IPS-11a (cell line): ENCODE measurements around the gene PPP1R37.

Source experiments
- H3K4me3 ChIP-seq: one replicate; pipeline ENCODE4 v1.5.1; 2013; ENCODE audit warnings: low read depth, low read length, control low read depth

PPP1R37 gene

GRCh38 chr19:45164577-45165335, 71.8 kb downstream of the PPP1R37 start:
- H3K4me3 ChIP-seq = no peak overlapping the region

GRCh38 chr19:45166723-45167252, 73.8 kb downstream of the PPP1R37 start:
- H3K4me3 ChIP-seq = no peak overlapping the region

DNA sequence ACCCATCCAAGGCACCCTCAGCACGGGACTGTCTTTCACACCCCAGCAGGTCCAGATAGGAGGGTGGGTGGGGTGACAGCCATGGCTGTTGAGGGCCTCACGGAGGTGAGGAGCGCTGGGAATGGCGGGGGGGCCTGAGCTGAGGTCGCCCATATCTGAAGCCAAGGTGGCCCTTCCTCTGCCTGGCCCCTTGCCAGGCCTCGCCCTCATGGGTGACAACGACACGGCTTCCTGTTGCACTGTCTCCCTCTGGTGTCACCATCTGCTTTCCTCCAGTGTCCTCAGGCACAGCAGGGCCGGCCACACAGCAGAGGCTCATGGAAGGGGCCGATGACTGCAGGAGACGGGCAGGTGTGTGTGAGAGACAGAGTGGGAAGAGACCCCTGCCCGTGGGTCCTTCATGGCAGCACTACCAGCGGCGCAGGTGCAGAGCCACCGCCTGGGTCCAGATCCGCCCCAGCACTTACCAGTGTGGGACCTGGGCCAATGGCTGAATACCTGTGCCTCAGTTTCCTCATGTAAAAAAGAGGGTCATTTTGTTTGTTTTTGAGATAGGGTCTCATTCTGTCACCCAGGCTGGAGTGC, 75.9 kb downstream of the PPP1R37 start:
- no peak overlapping the region for H3K4me3 ChIP-seq

DNA sequence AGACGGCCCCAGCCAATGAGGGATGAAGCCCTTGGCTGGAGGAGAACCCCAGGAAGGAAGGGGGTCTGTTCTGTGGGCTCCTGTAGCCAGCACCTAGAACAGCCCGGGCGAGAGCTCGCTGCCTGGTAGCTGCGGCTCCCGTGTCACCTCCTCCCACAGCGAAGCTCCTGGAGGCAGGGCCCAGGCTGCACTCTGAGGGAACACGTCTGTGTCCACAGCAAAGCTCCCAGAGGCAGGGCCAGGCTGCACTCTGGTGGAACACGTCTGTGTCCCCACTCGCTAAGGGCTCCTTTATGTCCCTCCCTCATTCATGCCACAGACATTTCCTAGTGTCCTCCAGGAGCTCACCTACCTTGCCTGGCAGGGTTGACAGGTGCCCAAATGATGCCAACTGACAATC, 76.6 kb downstream of the PPP1R37 start:
- no peak overlapping the region for H3K4me3 ChIP-seq

DNA sequence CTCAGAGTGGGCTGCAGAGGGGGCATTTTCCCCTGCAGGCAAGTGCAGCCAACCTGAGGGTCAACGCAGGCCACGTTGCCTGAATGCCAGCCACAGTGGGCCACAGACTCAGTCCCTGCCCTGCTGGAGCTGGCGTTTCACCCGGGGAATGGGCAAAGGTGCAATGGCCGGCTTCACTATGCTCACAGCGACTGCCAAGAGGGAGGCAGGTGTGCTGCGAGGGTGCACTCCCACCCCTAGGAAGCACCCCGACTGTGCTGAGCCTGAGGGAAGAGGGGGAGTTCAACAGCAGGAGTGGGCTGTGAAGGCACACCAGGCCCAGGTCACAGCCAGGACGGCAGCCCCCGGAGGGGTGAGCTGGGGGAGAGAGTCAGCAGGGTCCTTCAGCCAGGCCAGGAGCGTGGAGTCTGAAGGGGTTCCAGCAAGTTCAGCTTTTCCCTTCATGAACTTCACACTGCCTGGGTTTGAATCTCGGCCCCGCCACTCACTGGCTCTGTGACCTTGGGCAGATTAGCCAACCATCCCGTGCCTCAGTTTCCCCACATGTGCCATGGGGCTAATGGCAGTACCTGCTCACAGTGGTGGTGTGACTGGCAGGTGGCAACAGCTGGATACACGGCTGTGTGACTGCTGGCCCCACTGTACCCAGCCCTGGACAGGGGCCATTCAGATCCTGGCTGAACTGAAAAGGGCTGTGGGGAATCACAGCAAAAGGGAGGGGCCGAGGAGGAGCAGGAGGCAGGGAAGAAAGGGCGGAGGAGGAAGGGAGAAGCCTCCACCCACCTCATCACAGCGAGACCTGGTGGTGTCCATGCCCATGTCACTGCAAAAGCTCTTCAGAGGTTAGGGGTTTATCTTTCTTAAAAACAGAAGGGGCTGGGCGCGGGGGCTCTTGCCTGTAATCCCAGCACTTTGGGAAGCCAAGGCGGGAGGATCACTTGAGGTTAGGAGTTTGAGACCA, 77.4 kb downstream of the PPP1R37 start:
- no peak overlapping the region for H3K4me3 ChIP-seq

DNA sequence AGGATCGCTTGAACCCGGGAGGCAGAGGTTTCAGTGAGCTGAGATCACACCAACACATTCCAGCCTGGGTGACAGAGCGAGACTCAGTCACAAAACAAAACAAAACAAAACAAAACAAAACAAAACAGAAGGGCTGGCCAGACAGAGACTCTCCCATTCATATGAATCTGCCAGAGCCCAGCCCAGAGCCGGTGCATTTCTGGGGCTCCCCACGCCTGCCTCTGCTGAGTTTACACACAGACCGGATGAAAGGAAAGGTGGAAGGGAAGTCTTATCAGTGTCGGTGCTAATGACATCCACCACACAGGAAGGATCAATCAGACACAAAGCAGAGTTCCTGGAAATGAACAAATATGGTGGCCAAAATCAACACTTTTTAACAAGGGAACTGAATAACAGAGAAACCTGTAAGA, 78.2 kb downstream of the PPP1R37 start:
- no peak overlapping the region for H3K4me3 ChIP-seq

DNA sequence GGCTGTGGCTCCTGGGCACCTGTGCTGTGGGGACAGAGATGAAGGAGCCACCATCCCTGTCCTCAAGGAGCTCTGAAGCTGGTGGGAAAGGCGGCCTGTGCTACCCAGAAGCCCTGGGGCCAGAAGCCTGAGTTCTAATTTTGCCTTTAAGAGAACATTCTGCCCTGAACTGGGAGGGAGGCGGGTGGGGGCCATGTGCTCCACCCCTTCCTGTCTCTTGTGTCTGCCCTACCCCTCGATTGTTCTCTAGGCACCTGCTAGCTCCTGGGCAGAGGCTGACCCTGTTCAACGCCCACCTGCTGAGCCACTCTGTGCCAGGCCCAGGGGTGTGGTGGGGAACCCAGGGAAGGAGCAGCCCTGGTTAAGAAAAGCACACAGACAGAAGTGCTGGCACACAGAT, 79.2 kb downstream of the PPP1R37 start:
- no peak overlapping the region for H3K4me3 ChIP-seq

GRCh38 chr19:45172611-45173208, 79.7 kb downstream of the PPP1R37 start:
- no peak overlapping the region for H3K4me3 ChIP-seq

GRCh38 chr19:45173816-45174215, 80.8 kb downstream of the PPP1R37 start:
- H3K4me3 ChIP-seq = no peak overlapping the region

- H3K4me3 ChIP-seq = no peak overlapping the region
These were observed 82.8 kb downstream of the PPP1R37 start for GRCh38 chr19:45175515-45176345.

GRCh38 chr19:45177817-45178261, 84.9 kb downstream of the PPP1R37 start, which contains the start of gene TRAPPC6A:
TRAPPC6A (minus strand) TSS chr19:45178237; CDS start chr19:45178218, 19 bp downstream.
- peak within 1 kb of the TSS; percentile 98 for H3K4me3 ChIP-seq

GRCh38 chr19:45178262-45179071, 85.5 kb downstream of the PPP1R37 start, which contains the start of gene BLOC1S3:
BLOC1S3 (plus strand) TSS chr19:45178784; CDS start chr19:45179297, 513 bp downstream.
- peak within 1 kb of the TSS; percentile 98 for H3K4me3 ChIP-seq

DNA sequence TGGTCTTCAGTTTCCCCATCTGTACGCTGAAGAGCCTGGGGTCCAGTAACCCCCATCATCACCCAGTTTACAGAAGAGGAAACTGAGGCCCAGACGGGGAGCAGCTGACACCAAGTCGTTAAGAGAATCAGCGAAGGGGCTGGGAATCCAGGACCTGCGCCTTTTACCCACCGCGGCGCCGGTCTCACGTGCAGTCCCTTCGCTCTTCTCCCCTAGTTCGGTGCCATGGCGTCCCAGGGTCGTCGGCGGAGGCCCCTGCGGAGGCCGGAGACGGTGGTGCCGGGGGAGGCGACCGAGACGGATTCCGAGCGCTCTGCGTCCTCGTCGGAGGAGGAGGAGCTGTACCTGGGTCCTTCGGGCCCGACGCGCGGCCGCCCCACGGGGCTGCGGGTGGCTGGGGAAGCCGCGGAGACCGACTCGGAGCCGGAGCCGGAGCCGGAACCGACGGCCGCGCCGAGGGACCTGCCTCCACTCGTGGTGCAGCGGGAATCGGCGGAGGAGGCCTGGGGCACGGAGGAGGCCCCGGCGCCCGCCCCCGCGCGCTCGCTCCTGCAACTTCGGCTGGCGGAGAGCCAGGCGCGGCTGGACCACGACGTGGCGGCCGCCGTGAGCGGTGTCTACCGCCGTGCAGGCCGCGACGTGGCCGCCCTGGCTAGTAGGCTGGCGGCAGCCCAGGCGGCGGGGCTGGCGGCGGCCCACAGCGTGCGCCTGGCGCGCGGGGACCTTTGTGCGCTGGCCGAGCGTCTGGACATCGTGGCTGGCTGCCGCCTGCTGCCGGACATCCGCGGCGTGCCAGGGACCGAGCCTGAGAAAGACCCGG, 86.3 kb downstream of the PPP1R37 start:
- peak overlapping the region; percentile 98 for H3K4me3 ChIP-seq

DNA sequence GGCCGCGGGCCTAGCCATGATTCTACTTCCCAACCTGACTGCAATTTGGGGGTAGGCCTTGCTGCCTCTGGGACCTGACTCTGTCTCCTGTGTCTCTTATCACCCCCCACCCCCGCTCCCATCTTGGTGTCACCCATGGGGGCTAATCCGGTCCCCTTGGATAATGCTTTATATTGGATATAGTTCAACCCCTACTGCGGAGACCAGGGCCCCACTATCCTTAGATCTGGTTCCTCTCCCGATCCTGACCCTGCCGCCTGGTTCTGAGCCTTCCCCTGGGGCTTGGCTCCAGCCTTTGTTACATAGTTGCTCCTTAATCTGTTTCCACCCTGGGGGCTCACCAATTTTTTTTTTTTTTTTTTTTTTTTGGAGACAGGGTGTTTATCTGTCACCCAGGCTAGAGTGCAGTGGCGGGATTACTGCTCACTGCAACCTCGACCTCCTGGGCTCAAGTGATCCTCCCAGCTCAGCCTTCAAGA, 87.0 kb downstream of the PPP1R37 start:
- peak overlapping the region; percentile 98 for H3K4me3 ChIP-seq

- H3K4me3 ChIP-seq = no peak overlapping the region
These were observed 88.0 kb downstream of the PPP1R37 start for GRCh38 chr19:45180936-45181335.

GRCh38 chr19:45182758-45183157, 89.8 kb downstream of the PPP1R37 start:
- no peak overlapping the region for H3K4me3 ChIP-seq

DNA sequence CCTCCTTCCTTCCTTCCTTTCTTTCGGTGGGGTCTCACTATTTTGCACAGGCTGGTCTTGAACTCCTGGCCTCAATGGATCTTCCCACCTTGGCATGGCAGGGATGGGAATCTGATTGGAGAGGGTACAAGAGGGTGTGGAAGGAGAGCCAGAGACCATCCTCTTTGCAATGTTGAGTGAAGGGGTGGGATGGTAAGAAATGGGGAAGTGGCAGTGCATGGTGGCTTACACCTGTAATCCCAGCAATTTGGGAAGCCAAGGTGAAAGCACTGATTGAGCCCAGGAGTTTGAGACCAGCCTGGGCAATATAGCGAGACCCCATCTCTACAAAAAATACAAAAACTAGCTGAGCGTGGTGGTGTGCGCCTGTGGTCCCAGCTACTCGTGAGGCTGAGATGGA, 91.1 kb downstream of the PPP1R37 start:
- H3K4me3 ChIP-seq = no peak overlapping the region
